Thyroid gland (tissue), 4 donors: ENCODE results near the gene KRTAP4-7. TPM values are rescaled to one million over a fixed set of nuclear protein-coding genes. Genes with fewer than 3 reads are reported as not detected.

Experiments used
- DNase-seq, 2 donors: peaks; one replicate each; pipeline ENCODE4 v3.0.0-alpha.2; 2019
- H3K27ac ChIP-seq, 3 donors: fragments of 200-600 bp; sonication (generic); 1 replicate in 2 of 3; 2 replicates in 1 of 3; pipeline ENCODE4 v1.5.1; 2016 to 2019; ENCODE audit warnings: mild to moderate bottlenecking in 1 of 3, moderate library complexity in 1 of 3
- H3K27me3 ChIP-seq: fragments of 200-600 bp; sonication (generic); one replicate; pipeline ENCODE4 v1.5.1; 2019
- H3K36me3 ChIP-seq, 2 donors: fragments of 200-600 bp; sonication (generic); one replicate each; pipeline ENCODE4 v1.5.1; 2016 to 2019
- H3K4me1 ChIP-seq, 2 donors: fragments of 200-600 bp; sonication (generic); one replicate each; pipeline ENCODE4 v1.5.1; 2017 to 2019
- H3K4me3 ChIP-seq, 3 donors: fragments of 200-600 bp; sonication (generic); replicated peaks in 1 of 3; 1 replicate in 2 of 3; 2 replicates in 1 of 3; pipeline ENCODE4 v1.5.1; 2016; ENCODE audit warnings: mild to moderate bottlenecking in 1 of 3
- H3K9me3 ChIP-seq: fragments of 200-600 bp; sonication (generic); one replicate; pipeline ENCODE4 v1.5.1; 2017
- CTCF ChIP-seq, 6 experiments: fragments of 200-600 bp in 3 of 6; fragments of 450-650 bp in 3 of 6; sonication (generic) in 3 of 6; IDR thresholded peaks; one replicate each; pipeline ENCODE4 v1.5.1; 2016 to 2019; ENCODE audit warnings: antibody characterized with exemption in 6 of 6, mild to moderate bottlenecking in 2 of 6, inconsistent platforms in 1 of 6, moderate library complexity in 1 of 6
- POLR2A ChIP-seq, 2 donors: fragments of 450-650 bp; IDR thresholded peaks; one replicate each; pipeline ENCODE4 v1.6.1; 2017; ENCODE audit warnings: antibody characterized with exemption in 2 of 2, mild to moderate bottlenecking in 2 of 2, moderate library complexity in 1 of 2
- WGBS, 2 donors: methylation state at CpG; one replicate each; pipeline ENCODE4 v1.1.5; 2017; 5-methylcytosine and 5-hydroxymethylcytosine counted together
- intact Hi-C: fragments of 100-400 bp; cut with DNase I; formaldehyde crosslinking; loops from one replicate; pipeline ENCODE4 v1.15.1; 2023
- total RNA-seq, 4 donors: library from RNA; depleted of rRNA; stranded (reverse); fragments of >200 nt; gene quantifications; one replicate each; pipeline ENCODE4 v1.2.3, GENCODE V29; 2016

The KRTAP4-7 gene
- total RNA-seq, 4 donors from 2014 or later = not detected

DNA sequence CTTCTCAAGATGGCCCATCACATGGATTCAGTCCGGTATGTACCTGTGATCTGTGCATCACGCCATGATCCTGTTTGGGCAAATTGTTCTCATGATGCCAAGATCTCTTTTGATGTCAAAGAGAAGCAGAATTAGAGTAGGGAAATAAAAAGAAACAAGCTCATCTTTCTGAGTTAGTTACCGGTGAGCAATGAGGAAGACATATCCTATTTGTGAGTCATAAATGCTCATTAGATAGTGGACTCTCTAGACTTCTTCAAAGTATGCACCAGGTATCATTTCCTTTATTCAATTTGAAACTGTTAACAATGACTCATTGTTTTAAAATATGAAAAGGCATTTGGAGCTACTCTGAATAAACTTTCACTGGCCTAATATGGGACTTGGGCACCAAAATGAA is 48.0 kb downstream of the KRTAP4-7 start:
- Histone ChIP-seq H3K27ac (no peak overlapping the region), H3K36me3 (no peaks in the 10 kb centered on the region), H3K9me3 (no peaks in the 10 kb centered on the region), H3K4me1 (no peaks in the 10 kb centered on the region), H3K4me3 (no peak overlapping the region), H3K27me3 (no peaks in the 10 kb centered on the region)
- no peak for DNase-seq
- intact Hi-C loops = no loop called here
- WGBS, 2 donors = 92 to 95% methylated on average over 3 of the region's 3 CpGs
- TF ChIP-seq CTCF (IDR thresholded peaks at IDR 0.05) = no peak
- no peak for TF ChIP-seq POLR2A (IDR thresholded peaks at IDR 0.05)

GRCh38 chr17:41133880-41134735 is 50.2 kb downstream of the KRTAP4-7 start:
- TF ChIP-seq POLR2A (IDR thresholded peaks at IDR 0.05) (no peak), CTCF (IDR thresholded peaks at IDR 0.05) (no peak)
- Histone ChIP-seq H3K27ac (no peak overlapping the region), H3K4me1 (no peaks in the 10 kb centered on the region), H3K27me3 (no peaks in the 10 kb centered on the region), H3K9me3 (no peaks in the 10 kb centered on the region), H3K36me3 (no peaks in the 10 kb centered on the region), H3K4me3 (no peak overlapping the region)
- WGBS, 2 donors = 68 to 74% methylated on average over 2 of the region's 2 CpGs
- no peak for DNase-seq
- intact Hi-C loops = no loop called here

Other genes starting within 250 kb of the KRTAP4-7 start
- not detected for gene KRT12, start 216.9 kb upstream of the KRTAP4-7 start, total RNA-seq
- gene KRT20, start 198.9 kb upstream of the KRTAP4-7 start, total RNA-seq = not detected
- gene KRT23, start 146.5 kb upstream of the KRTAP4-7 start, total RNA-seq = 1 to 10 TPM in 1 of 4 donors, not detected in 3; 4.6 TPM
- gene KRT39, start 117.2 kb upstream of the KRTAP4-7 start, total RNA-seq = not detected
- gene KRT40, start 99.8 kb upstream of the KRTAP4-7 start, total RNA-seq = not detected
- gene KRTAP3-3, start 90.0 kb upstream of the KRTAP4-7 start, total RNA-seq = not detected
- gene KRTAP3-2, start 84.2 kb upstream of the KRTAP4-7 start, total RNA-seq = not detected
- not detected for gene KRTAP3-1, start 75.0 kb upstream of the KRTAP4-7 start, total RNA-seq
- not detected for gene KRTAP1-5, start 56.9 kb upstream of the KRTAP4-7 start, total RNA-seq
- not detected for gene KRTAP1-4, start 54.0 kb upstream of the KRTAP4-7 start, total RNA-seq
- gene KRTAP1-3, start 49.3 kb upstream of the KRTAP4-7 start, total RNA-seq = not detected
- not detected for gene KRTAP1-1, start 42.7 kb upstream of the KRTAP4-7 start, total RNA-seq
- not detected for gene KRTAP2-1, start 36.8 kb upstream of the KRTAP4-7 start, total RNA-seq
- gene KRTAP2-2, start 28.9 kb upstream of the KRTAP4-7 start, total RNA-seq = not detected
- not detected for gene KRTAP2-3, start 24.0 kb upstream of the KRTAP4-7 start, total RNA-seq
- not detected for gene KRTAP2-4, start 18.3 kb upstream of the KRTAP4-7 start, total RNA-seq
- gene KRTAP4-8, start 14.0 kb downstream of the KRTAP4-7 start, total RNA-seq = not detected
- not detected for gene KRTAP4-16, start 18.1 kb downstream of the KRTAP4-7 start, total RNA-seq
- gene KRTAP4-9, start 21.2 kb downstream of the KRTAP4-7 start, total RNA-seq = not detected
- not detected for gene KRTAP4-11, start 34.2 kb downstream of the KRTAP4-7 start, total RNA-seq
- gene KRTAP4-12, start 40.0 kb downstream of the KRTAP4-7 start, total RNA-seq = not detected
- gene KRTAP4-6, start 56.4 kb downstream of the KRTAP4-7 start, total RNA-seq = not detected
- gene KRTAP4-5, start 65.7 kb downstream of the KRTAP4-7 start, total RNA-seq = not detected
- gene KRTAP4-4, start 76.6 kb downstream of the KRTAP4-7 start, total RNA-seq = not detected
- gene KRTAP4-3, start 84.1 kb downstream of the KRTAP4-7 start, total RNA-seq = not detected
- gene KRTAP4-2, start 94.1 kb downstream of the KRTAP4-7 start, total RNA-seq = not detected
- gene KRTAP4-1, start 100.8 kb downstream of the KRTAP4-7 start, total RNA-seq = not detected
- gene KRTAP9-1, start 105.7 kb downstream of the KRTAP4-7 start, total RNA-seq = not detected
- not detected for gene KRTAP9-2, start 142.5 kb downstream of the KRTAP4-7 start, total RNA-seq
- gene KRTAP9-3, start 148.3 kb downstream of the KRTAP4-7 start, total RNA-seq = not detected
- not detected for gene KRTAP9-8, start 153.8 kb downstream of the KRTAP4-7 start, total RNA-seq
- not detected for gene KRTAP9-4, start 165.5 kb downstream of the KRTAP4-7 start, total RNA-seq
- gene KRTAP9-9, start 171.2 kb downstream of the KRTAP4-7 start, total RNA-seq = not detected
- not detected for gene KRTAP9-6, start 181.2 kb downstream of the KRTAP4-7 start, total RNA-seq
- gene KRTAP9-7, start 191.5 kb downstream of the KRTAP4-7 start, total RNA-seq = not detected
- gene KRTAP29-1, start 218.7 kb downstream of the KRTAP4-7 start, total RNA-seq = not detected
- not detected for gene KRTAP16-1, start 225.2 kb downstream of the KRTAP4-7 start, total RNA-seq
- gene KRTAP17-1, start 231.6 kb downstream of the KRTAP4-7 start, total RNA-seq = not detected